CD14-positive monocyte (primary cell): ENCODE results near the gene GPRASP3. TPM values are rescaled to one million over a fixed set of nuclear protein-coding genes. Genes with fewer than 3 reads are reported as not detected.
A peak's percentile ranks its signal among the peaks of the same experiment; 100 is the strongest.

Source experiments
- DNase-seq, 3 donors: peaks; one replicate each; pipeline ENCODE4 v3.0.0-alpha.2; 2011 to 2022
- H2AFZ ChIP-seq: 2 replicates; pipeline ENCODE4 v1.6.0; 2012; ENCODE audit warnings: mild to moderate bottlenecking, low read depth, low read length, inconsistent platforms; ENCODE audit not compliant: insufficient read depth, poor library complexity, severe bottlenecking
- H3K27ac ChIP-seq, 2 donors: 1 replicate in 1 of 2; 2 replicates in 1 of 2; pipeline ENCODE4 v1.5.1; 2012 to 2013; ENCODE audit warnings: low read length in 2 of 2, control low read depth in 1 of 2, inconsistent platforms in 1 of 2, low read depth in 1 of 2, mild to moderate bottlenecking in 1 of 2
- H3K27me3 ChIP-seq, 2 donors: one replicate each; pipeline versions ENCODE4 v1.6.0 to v1.6.1; 2011 to 2013; ENCODE audit warnings: low read length in 2 of 2; ENCODE audit not compliant: control insufficient read depth in 2 of 2, insufficient read depth in 2 of 2
- H3K36me3 ChIP-seq, 2 donors: replicated peaks in 1 of 2; 1 replicate in 1 of 2; 2 replicates in 1 of 2; pipeline versions ENCODE4 v1.5.1 to v1.6.1; 2012 to 2013; ENCODE audit warnings: low read length in 2 of 2, control low read depth in 1 of 2, inconsistent platforms in 1 of 2, mild to moderate bottlenecking in 1 of 2; ENCODE audit not compliant: insufficient read depth in 2 of 2, control insufficient read depth in 1 of 2
- H3K4me1 ChIP-seq, 2 donors: 1 replicate in 1 of 2; 2 replicates in 1 of 2; pipeline versions ENCODE4 v1.5.1 to v1.6.1; 2012 to 2013; ENCODE audit warnings: low read length in 2 of 2, control low read depth in 1 of 2, inconsistent platforms in 1 of 2, mild to moderate bottlenecking in 1 of 2, moderate library complexity in 1 of 2; ENCODE audit not compliant: insufficient read depth in 2 of 2, control insufficient read depth in 1 of 2
- H3K4me2 ChIP-seq: replicated peaks from 2 replicates; pipeline ENCODE3; 2012; ENCODE audit warnings: low read length, moderate library complexity, mild to moderate bottlenecking; ENCODE audit not compliant: poor library complexity, severe bottlenecking; ENCODE audit errors: extremely low read depth
- H3K4me3 ChIP-seq, 3 experiments: fragments of 200-600 bp in 1 of 3; sonication (generic) in 1 of 3; replicated peaks in 1 of 3; 1 replicate in 2 of 3; 2 replicates in 1 of 3; pipeline ENCODE4 v1.5.1; 2011 to 2013; ENCODE audit warnings: low read length in 3 of 3, mild to moderate bottlenecking in 3 of 3, control low read depth in 2 of 3, low read depth in 2 of 3, inconsistent platforms in 1 of 3, moderate library complexity in 1 of 3
- H3K79me2 ChIP-seq: 2 replicates; pipeline ENCODE4 v1.6.0; 2012; ENCODE audit warnings: mild to moderate bottlenecking, control low read depth, inconsistent platforms, low read length, moderate library complexity; ENCODE audit not compliant: insufficient read depth
- H3K9ac ChIP-seq: 2 replicates; pipeline ENCODE4 v1.6.0; 2017; ENCODE audit warnings: low read length, mild to moderate bottlenecking; ENCODE audit not compliant: insufficient read depth, poor library complexity, severe bottlenecking
- H3K9me3 ChIP-seq, 2 donors: replicated peaks in 1 of 2; 1 replicate in 1 of 2; 2 replicates in 1 of 2; pipeline versions ENCODE4 v1.5.1 to v1.6.1; 2012 to 2013; ENCODE audit warnings: low read length in 2 of 2, control low read depth in 1 of 2; ENCODE audit not compliant: control insufficient read depth in 1 of 2, insufficient read depth in 1 of 2
- H4K20me1 ChIP-seq: 2 replicates; pipeline ENCODE4 v1.6.0; 2012; ENCODE audit warnings: mild to moderate bottlenecking, low read length, control low read depth, moderate library complexity; ENCODE audit not compliant: insufficient read depth
- H3K27ac Mint-ChIP-seq, 7 donors: one replicate each; pipeline ENCODE4 v1.8.0; 2020; ENCODE audit warnings: mild to moderate bottlenecking in 7 of 7, mixed read lengths in 7 of 7, moderate library complexity in 6 of 7, inconsistent platforms in 2 of 7
- H3K27me3 Mint-ChIP-seq, 3 donors: one replicate each; pipeline ENCODE4 v1.8.0; 2021 to 2022; ENCODE audit warnings: low read depth in 3 of 3, mild to moderate bottlenecking in 3 of 3, mixed read lengths in 3 of 3, moderate library complexity in 3 of 3, inconsistent platforms in 1 of 3
- H3K36me3 Mint-ChIP-seq, 2 donors: one replicate each; pipeline ENCODE4 v1.8.0; 2020; ENCODE audit warnings: mixed read lengths in 2 of 2, inconsistent platforms in 1 of 2, mild to moderate bottlenecking in 1 of 2
- H3K4me1 Mint-ChIP-seq: one replicate; pipeline ENCODE4 v1.8.0; 2020; ENCODE audit warnings: mild to moderate bottlenecking, mixed read lengths
- H3K4me3 Mint-ChIP-seq, 2 donors: one replicate each; pipeline ENCODE4 v1.8.0; 2020; ENCODE audit warnings: mild to moderate bottlenecking in 2 of 2, mixed read lengths in 2 of 2, moderate library complexity in 1 of 2
- H3K9me3 Mint-ChIP-seq, 7 donors: one replicate each; pipeline ENCODE4 v1.8.0; 2020 to 2022; ENCODE audit warnings: mixed read lengths in 7 of 7, mild to moderate bottlenecking in 6 of 7, moderate library complexity in 6 of 7, inconsistent platforms in 2 of 7
- CTCF ChIP-seq: fragments of 200-600 bp; IDR thresholded peaks from one replicate; pipeline ENCODE4 v1.8.0; 2022; ENCODE audit warnings: antibody characterized with exemption, mild to moderate bottlenecking
- WGBS: methylation state at CpG from one replicate; pipeline ENCODE4 v1.1.5; 2013; ENCODE audit warnings: missing lambda C conversion rate; ENCODE audit not compliant: insufficient coverage; 5-methylcytosine and 5-hydroxymethylcytosine counted together
- intact Hi-C, 2 donors: fragments of 100-400 bp; cut with micrococcal nuclease; formaldehyde crosslinking; loops; one replicate each; pipeline versions ENCODE4 v1.15.0 to v1.15.1; 2023
- polyA plus RNA-seq, 3 donors: library from polyadenylated mRNA; depleted of rRNA in 1 of 3; unstranded in 2 of 3; stranded (reverse) in 1 of 3; fragments of 300-500 nt in 2 of 3; fragments of >200 nt in 1 of 3; fragmentation: Illumina TruSeq in 2 of 3; gene quantifications; 1 replicate in 2 of 3; 2 replicates in 1 of 3; pipeline ENCODE4 v1.2.3, GENCODE V29; 2012 to 2021

GPRASP3 gene
- polyA plus RNA-seq, 3 donors, result 0.03 to 0.08 (median 0.04) TPM

GRCh38 chrX:102712216-102712966 is 8.2 kb upstream of the GPRASP3 start, which contains the start of gene GPRASP2:
GPRASP2 (plus strand) TSS chrX:102712448; CDS start chrX:102714870, 2,422 bp downstream.
- Histone ChIP-seq H3K79me2 (no peaks in the 10 kb centered on the region), H2AFZ (peak within 1 kb of the TSS; percentile 67), H3K4me3 (peak within 1 kb of the TSS; percentile 17 to 58 (median 23)), H3K9me3 (no peaks in the 10 kb centered on the region), H3K36me3 (no peaks in the 10 kb centered on the region), H3K4me2 (peak within 1 kb of the TSS; percentile 68), H3K4me1 (peaks cover 4 to 12% of the 10 kb centered on the region in 2 donors), H4K20me1 (no peaks in the 10 kb centered on the region), H3K27me3 (peaks cover 7 to 34% of the 10 kb centered on the region in 2 donors), H3K9ac (peak within 1 kb of the TSS; percentile 21), H3K27ac (no peak within 1 kb of the TSS)
- peak within 1 kb of the TSS in 2 of 7 donors; percentile 8 to 43 for H3K27ac Mint-ChIP-seq
- H3K27me3 Mint-ChIP-seq, result peaks cover 25 to 41% (median 35%) of the 10 kb centered on the region in 3 donors
- H3K4me1 Mint-ChIP-seq, result peaks cover 7% of the 10 kb centered on the region
- no peaks in the 10 kb centered on the region for H3K36me3 Mint-ChIP-seq
- DNase-seq, result no peak
- intact Hi-C loops, result no loop called here
- TF ChIP-seq CTCF, result no peak
- peaks cover 0 to 18% (median 3%) of the 10 kb centered on the region in 7 donors for H3K9me3 Mint-ChIP-seq
- peak within 1 kb of the TSS; percentile 76 to 90 for H3K4me3 Mint-ChIP-seq
- WGBS, result 0% methylated on average over 48 of the region's 68 CpGs

- no peaks in the 10 kb centered on the region for H3K36me3 ChIP-seq
- peaks cover 7% of the 10 kb centered on the region for H3K4me1 Mint-ChIP-seq
- H3K27me3 Mint-ChIP-seq, result peaks cover 25 to 41% (median 32%) of the 10 kb centered on the region in 3 donors
- H3K27ac Mint-ChIP-seq, result no peak overlapping the region
- H3K4me3 Mint-ChIP-seq, result peak overlapping the region; percentile 73 to 90
- peaks cover 0 to 18% (median 3%) of the 10 kb centered on the region in 7 donors for H3K9me3 Mint-ChIP-seq
- peaks cover 7 to 34% of the 10 kb centered on the region in 2 donors for H3K27me3 ChIP-seq
- TF ChIP-seq CTCF, result peak; percentile 39
- peak overlapping the region; percentile 67 for H2AFZ ChIP-seq
- peak in 1 of 3 donors; percentile 5 for DNase-seq
- WGBS, result 0% methylated on average over 1 of the region's 23 CpGs
- H3K4me3 ChIP-seq, result peak overlapping the region; percentile 17 to 58 (median 23)
- no peaks in the 10 kb centered on the region for H4K20me1 ChIP-seq
- intact Hi-C loops, result no loop called here
- H3K4me1 ChIP-seq, result peaks cover 4 to 12% of the 10 kb centered on the region in 2 donors
- no peaks in the 10 kb centered on the region for H3K36me3 Mint-ChIP-seq
- peak overlapping the region; percentile 21 for H3K9ac ChIP-seq
- no peaks in the 10 kb centered on the region for H3K79me2 ChIP-seq
- H3K4me2 ChIP-seq, result peak overlapping the region; percentile 68
- no peak overlapping the region for H3K27ac ChIP-seq
- no peaks in the 10 kb centered on the region for H3K9me3 ChIP-seq
Observed at GRCh38 chrX:102712981-102713625, 7.4 kb upstream of the GPRASP3 start.
